ENCODE data around the gene SRCIN1. TPM values are rescaled to one million over a fixed set of nuclear protein-coding genes. Genes with fewer than 3 reads are reported as not detected.
"Not testable (repeated sequence)": the region's sequence is repeated elsewhere in the genome, so short reads cannot be mapped to it uniquely, and the experiment has no call there.

SRCIN1 gene
- total RNA-seq, 4 donors from 2014 or later = 1.2 to 2.7 (median 2.3) TPM

- whole genome bisulfite sequencing = 36% methylated on average over 18 of the region's 21 CpGs
- peaks cover 6 to 77% (median 58%) of the 10 kb centered on the region in 4 donors for H3K36me3 ChIP-seq
Observed at GRCh38 chr17:38484242-38485145, 121.3 kb downstream of the SRCIN1 start.

GRCh38 chr17:38482700-38483043 is 123.1 kb downstream of the SRCIN1 start:
- intact Hi-C loops (cut with DNase I) = loop anchor here (5.0 kb wide), 2 partner anchors 35 to 55 kb away; partner anchors contain the start of gene ARHGAP23
- not testable (repeated sequence) for H3K4me3 ChIP-seq; DNase-seq (ENCODE audit: extremely low spot score); H3K9me3 ChIP-seq; H3K27me3 ChIP-seq
- Histone ChIP-seq H3K36me3 (peaks cover 10 to 78% (median 64%) of the 10 kb centered on the region in 4 donors), H3K27ac (replicated peaks in 1 of 4) (peak overlapping the region in 1 of 4 donors; percentile 26), H3K4me1 (peaks cover 18 to 48% (median 42%) of the 10 kb centered on the region in 4 donors)
- 84% methylated on average over 6 of the region's 8 CpGs for WGBS

More at GRCh38 chr17:38484242-38485145, 121.3 kb downstream of the SRCIN1 start:
- TF ChIP-seq CTCF (IDR thresholded peaks at IDR 0.05) (peak; percentile 76 to 95 (median 87)), POLR2AphosphoS5 (IDR thresholded peaks at IDR 0.05) (peak in 1 of 2 donors; percentile 33)
- intact Hi-C loops (cut with DNase I) = loop anchor here (5.0 kb wide), 2 partner anchors 37 to 57 kb away; partner anchors contain the start of gene ARHGAP23
- Histone ChIP-seq H3K4me1 (peaks cover 18 to 48% (median 42%) of the 10 kb centered on the region in 4 donors), H3K27ac (replicated peaks in 1 of 4) (peak overlapping the region; percentile 57 to 69 (median 68))
- not testable (repeated sequence) for H3K4me3 ChIP-seq; DNase-seq (ENCODE audit: extremely low spot score); H3K9me3 ChIP-seq; H3K27me3 ChIP-seq

GRCh38 chr17:38482039-38482699 is 123.6 kb downstream of the SRCIN1 start:
- Histone ChIP-seq H3K36me3 (peaks cover 10 to 78% (median 66%) of the 10 kb centered on the region in 4 donors), H3K4me1 (peaks cover 18 to 48% (median 41%) of the 10 kb centered on the region in 4 donors)
- not testable (repeated sequence) for H3K27me3 ChIP-seq; H3K9me3 ChIP-seq; H3K4me3 ChIP-seq; H3K27ac ChIP-seq (replicated peaks in 1 of 4); DNase-seq (ENCODE audit: extremely low spot score)
- 70% methylated on average over 6 of the region's 19 CpGs for WGBS
- intact Hi-C loops (cut with DNase I) = loop anchor here (5.0 kb wide), 2 partner anchors 35 to 55 kb away; partner anchors contain the start of gene ARHGAP23

Other genes with a start within 250 kb of the SRCIN1 start
- gene ARHGAP23, start 177.5 kb downstream of the SRCIN1 start, total RNA-seq = 100 to 1,000 TPM in 2 of 4 donors, 10 to 100 TPM in 2; 58.6 to 150 (median 104) TPM
- gene EPOP, start 69.0 kb upstream of the SRCIN1 start, total RNA-seq = 1 to 10 TPM in 3 of 4 donors, under 1 TPM in 1; 0.42 to 7.3 (median 2.7) TPM
- 10 to 100 TPM; 62.7 to 83.6 (median 73.0) TPM for gene MLLT6, start 99.3 kb upstream of the SRCIN1 start, total RNA-seq
- 10 to 100 TPM; 10.1 to 18.5 (median 18.0) TPM for gene CISD3, start 124.4 kb upstream of the SRCIN1 start, total RNA-seq
- 10 to 100 TPM; 10.3 to 15.7 (median 12.4) TPM for gene PCGF2, start 142.4 kb upstream of the SRCIN1 start, total RNA-seq
- 100 to 1,000 TPM; 122 to 158 (median 137) TPM for gene PSMB3, start 146.8 kb upstream of the SRCIN1 start, total RNA-seq
- gene PIP4K2B, start 193.6 kb upstream of the SRCIN1 start, total RNA-seq = 10 to 100 TPM; 39.5 to 72.1 (median 53.2) TPM
- gene CWC25, start 219.4 kb upstream of the SRCIN1 start, total RNA-seq = 10 to 100 TPM; 16.5 to 27.8 (median 19.6) TPM
- gene RPL23, start 247.8 kb upstream of the SRCIN1 start, total RNA-seq = 1,000 to 10,000 TPM in 2 of 4 donors, 100 to 1,000 TPM in 2; 721 to 1,711 (median 1,283) TPM

All from esophagus muscularis mucosa (tissue), 4 donors.